NCI-H526 treated with DMSO at 0.1 percent for 48 hours (cell line): ENCODE results near the gene CDH4.

ENCODE experiments used
- DNase-seq: peaks from one replicate; lab custom pipeline; 2025; lab: John Stamatoyannopoulos, UW

CDH4 gene

GRCh38 chr20:61881416-61881815 is 629.4 kb downstream of the CDH4 start:
- DNase-seq = no peak

GRCh38 chr20:61881861-61882260 is 629.8 kb downstream of the CDH4 start:
- DNase-seq = no peak

GRCh38 chr20:61882716-61883615 is 630.9 kb downstream of the CDH4 start:
- DNase-seq = no peak

GRCh38 chr20:61883857-61884393 is 631.9 kb downstream of the CDH4 start:
- no peak for DNase-seq

GRCh38 chr20:61884571-61885389 is 632.7 kb downstream of the CDH4 start:
- DNase-seq = no peak

- no peak for DNase-seq
These were observed 634.0 kb downstream of the CDH4 start for GRCh38 chr20:61885759-61886715.

GRCh38 chr20:61886721-61887595 is 634.9 kb downstream of the CDH4 start:
- DNase-seq = peak; percentile 31

- DNase-seq = no peak
These were observed 635.6 kb downstream of the CDH4 start for GRCh38 chr20:61887596-61888093.

GRCh38 chr20:61888101-61888865 is 636.2 kb downstream of the CDH4 start:
- DNase-seq = no peak

- no peak for DNase-seq
These were observed 637.6 kb downstream of the CDH4 start for GRCh38 chr20:61889659-61890058.

GRCh38 chr20:61890210-61890609 is 638.1 kb downstream of the CDH4 start:
- DNase-seq = no peak

- no peak for DNase-seq
These were observed 639.4 kb downstream of the CDH4 start for GRCh38 chr20:61891476-61891875.

GRCh38 chr20:61891916-61892649 is 640.0 kb downstream of the CDH4 start:
- no peak for DNase-seq

GRCh38 chr20:61895016-61895415 is 643.0 kb downstream of the CDH4 start:
- DNase-seq = no peak

- no peak for DNase-seq
These were observed 643.6 kb downstream of the CDH4 start for GRCh38 chr20:61895686-61896057.

- DNase-seq = no peak
These were observed 644.2 kb downstream of the CDH4 start for GRCh38 chr20:61896058-61896961.

GRCh38 chr20:61897401-61898295 is 645.6 kb downstream of the CDH4 start:
- DNase-seq = no peak
